Colonic mucosa (tissue), 4 donors: ENCODE results near the gene EEFSEC. TPM values are rescaled to one million over a fixed set of nuclear protein-coding genes. Genes with fewer than 3 reads are reported as not detected.

ENCODE experiments used
- DNase-seq: peaks from one replicate; pipeline ENCODE4 v3.0.0-alpha.2; 2020
- H3K27ac ChIP-seq: fragments of 200-600 bp; one replicate; pipeline ENCODE4 v1.8.0; 2021
- H3K27me3 ChIP-seq: fragments of 200-600 bp; one replicate; pipeline ENCODE4 v1.8.0; 2021
- H3K36me3 ChIP-seq: fragments of 200-600 bp; one replicate; pipeline ENCODE4 v1.8.0; 2021
- H3K4me1 ChIP-seq: fragments of 200-600 bp; one replicate; pipeline ENCODE4 v1.8.0; 2021; ENCODE audit warnings: mild to moderate bottlenecking
- H3K4me3 ChIP-seq: fragments of 200-600 bp; one replicate; pipeline ENCODE4 v1.8.0; 2021
- H3K9ac ChIP-seq, 2 donors: one replicate each; pipeline ENCODE4 v1.7.0; 2013; ENCODE audit warnings: control low read depth in 2 of 2, low read depth in 2 of 2, low read length in 2 of 2
- H3K9me3 ChIP-seq: fragments of 200-600 bp; one replicate; pipeline ENCODE4 v1.8.0; 2021
- intact Hi-C: fragments of 100-400 bp; cut with DNase I; formaldehyde crosslinking; loops from one replicate; pipeline ENCODE4 v1.14.1; 2022
- total RNA-seq, 2 donors: library from RNA; stranded (reverse); fragmentation: NEBNext Ultra II Directional in 1 of 2; extraction: Animal tissue kit (Norgen Biotek cat#: 25700) in 1 of 2; gene quantifications; one replicate each; pipeline ENCODE4 v1.2.1, GENCODE V29; 2021
- TF ChIP-seq, protein P1 (sequence below): fragments of 200-600 bp; IDR thresholded peaks from one replicate; pipeline ENCODE4 v1.8.0; 2022; ENCODE audit warnings: antibody characterized with exemption, mild to moderate bottlenecking
- donor health status: healthy.
- donor health status: DM: no; HTN: no; CAD: no.
- donor health status: DM: no; HTN: no; CAD: no.

EEFSEC gene
- total RNA-seq, 2 donors from 2014 or later: 8.6 to 16.6 TPM

DNA sequence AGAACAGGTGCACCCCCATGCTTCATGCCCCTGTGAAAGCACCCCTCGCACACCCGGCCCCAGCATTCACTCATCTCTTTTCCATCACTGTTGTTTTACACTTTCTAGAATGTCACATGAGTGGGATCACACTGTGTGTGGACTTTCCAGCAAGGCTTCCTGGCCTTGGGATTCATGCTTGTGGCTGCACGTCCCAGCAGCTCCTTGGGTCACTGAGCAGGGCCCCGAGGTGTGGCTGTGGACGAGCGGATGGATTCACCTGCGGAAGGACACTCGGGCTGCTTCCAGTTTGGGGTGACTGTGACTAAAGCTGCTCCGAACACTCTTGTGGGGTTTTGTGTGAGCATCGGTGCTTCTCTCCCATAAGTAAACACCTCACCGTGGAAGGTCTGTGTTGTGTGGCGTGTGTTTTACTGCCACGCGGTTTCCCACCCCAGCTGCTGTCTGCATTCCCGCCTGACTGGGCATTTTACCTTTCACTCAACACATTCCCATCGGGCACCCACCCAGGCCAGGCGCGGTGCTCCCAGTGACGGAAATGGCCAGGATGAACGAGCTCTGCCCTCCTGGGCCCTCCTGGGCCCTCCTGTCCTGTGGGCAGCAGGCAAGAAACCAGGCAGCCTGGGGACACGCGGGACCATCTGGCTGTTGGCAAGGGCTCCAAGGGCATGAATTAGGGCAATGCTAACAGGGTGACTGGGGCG lies 272.0 kb downstream of the EEFSEC start:
- Histone ChIP-seq H3K27me3 (no peaks in the 10 kb centered on the region), H3K9me3 (no peaks in the 10 kb centered on the region), H3K4me1 (peaks cover 3% of the 10 kb centered on the region), H3K4me3 (no peak overlapping the region), H3K9ac (no peak overlapping the region), H3K36me3 (no peaks in the 10 kb centered on the region), H3K27ac (no peak overlapping the region)
- TF ChIP-seq, protein P1, sequence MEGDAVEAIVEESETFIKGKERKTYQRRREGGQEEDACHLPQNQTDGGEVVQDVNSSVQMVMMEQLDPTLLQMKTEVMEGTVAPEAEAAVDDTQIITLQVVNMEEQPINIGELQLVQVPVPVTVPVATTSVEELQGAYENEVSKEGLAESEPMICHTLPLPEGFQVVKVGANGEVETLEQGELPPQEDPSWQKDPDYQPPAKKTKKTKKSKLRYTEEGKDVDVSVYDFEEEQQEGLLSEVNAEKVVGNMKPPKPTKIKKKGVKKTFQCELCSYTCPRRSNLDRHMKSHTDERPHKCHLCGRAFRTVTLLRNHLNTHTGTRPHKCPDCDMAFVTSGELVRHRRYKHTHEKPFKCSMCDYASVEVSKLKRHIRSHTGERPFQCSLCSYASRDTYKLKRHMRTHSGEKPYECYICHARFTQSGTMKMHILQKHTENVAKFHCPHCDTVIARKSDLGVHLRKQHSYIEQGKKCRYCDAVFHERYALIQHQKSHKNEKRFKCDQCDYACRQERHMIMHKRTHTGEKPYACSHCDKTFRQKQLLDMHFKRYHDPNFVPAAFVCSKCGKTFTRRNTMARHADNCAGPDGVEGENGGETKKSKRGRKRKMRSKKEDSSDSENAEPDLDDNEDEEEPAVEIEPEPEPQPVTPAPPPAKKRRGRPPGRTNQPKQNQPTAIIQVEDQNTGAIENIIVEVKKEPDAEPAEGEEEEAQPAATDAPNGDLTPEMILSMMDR: no peak
- DNase-seq: no peak
- intact Hi-C loops: loop anchor here (5.0 kb wide), 2 partner anchors 157 to 182 kb away; no protein-coding TSS in a partner anchor

DNA sequence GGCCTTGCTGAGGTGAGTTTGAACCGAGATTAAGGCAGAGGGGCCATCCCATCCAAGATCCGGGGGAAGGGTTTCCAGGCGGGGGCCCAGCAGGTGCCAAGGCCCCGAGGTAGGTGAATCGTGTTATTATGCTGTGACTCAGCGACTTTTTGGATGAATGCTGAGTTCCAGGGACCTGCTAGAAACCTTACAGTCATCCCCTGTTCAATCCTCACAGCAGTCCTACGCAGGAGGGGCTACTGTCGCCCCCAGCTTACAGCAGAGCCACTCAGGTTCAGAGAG lies 272.5 kb downstream of the EEFSEC start:
- intact Hi-C loops: loop anchor here (5.0 kb wide), 2 partner anchors 157 to 182 kb away; no protein-coding TSS in a partner anchor
- Histone ChIP-seq H3K9me3 (no peaks in the 10 kb centered on the region), H3K36me3 (no peaks in the 10 kb centered on the region), H3K9ac (no peak overlapping the region), H3K27me3 (no peaks in the 10 kb centered on the region), H3K4me3 (no peak overlapping the region), H3K27ac (no peak overlapping the region), H3K4me1 (peaks cover 3% of the 10 kb centered on the region)
- TF ChIP-seq, protein P1: no peak
- DNase-seq: no peak

DNA sequence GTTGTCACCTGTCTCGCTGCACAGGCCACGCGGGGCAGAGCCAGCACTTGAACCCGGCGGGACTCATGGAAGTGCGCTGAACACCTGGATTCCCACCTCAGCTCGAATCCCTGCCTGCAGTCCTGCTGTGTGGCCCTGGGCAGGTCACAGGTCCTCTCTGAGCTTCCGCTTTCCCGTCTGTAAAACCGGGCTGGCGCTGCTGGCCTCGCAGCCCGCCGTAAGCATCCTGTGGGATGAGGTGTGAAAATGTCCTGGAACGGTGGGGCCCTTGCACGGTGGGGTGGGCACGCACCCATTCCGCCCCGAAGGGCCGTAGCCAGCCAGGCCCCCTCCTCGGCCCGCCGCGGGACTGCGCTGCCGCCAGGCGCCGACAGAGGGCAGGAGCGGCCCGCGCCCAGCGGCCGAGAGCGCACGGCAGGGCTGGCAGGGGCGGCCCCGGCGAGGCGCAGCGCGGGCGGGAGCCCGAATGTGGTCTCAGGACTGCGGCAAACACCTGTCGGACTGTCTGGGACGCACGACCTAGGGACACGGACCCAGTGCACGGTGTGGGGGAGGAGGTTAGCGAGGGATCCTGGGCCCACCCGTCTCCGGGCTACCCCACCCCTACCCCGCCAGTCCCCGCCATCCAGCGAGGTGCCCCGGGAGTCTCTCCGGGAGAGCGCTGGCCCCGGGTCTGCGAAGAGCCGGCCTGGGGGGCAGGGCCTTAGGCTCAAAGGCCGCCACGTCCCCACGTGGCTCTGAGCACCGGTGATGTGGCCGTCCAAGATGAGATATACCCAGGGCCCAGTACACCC lies 273.0 kb downstream of the EEFSEC start:
- Histone ChIP-seq H3K9ac (peak overlapping the region in 1 of 2 donors; percentile 12), H3K4me1 (peaks cover 3% of the 10 kb centered on the region), H3K27ac (no peak overlapping the region), H3K4me3 (peak overlapping the region; percentile 12), H3K36me3 (no peaks in the 10 kb centered on the region), H3K9me3 (no peaks in the 10 kb centered on the region), H3K27me3 (no peaks in the 10 kb centered on the region)
- intact Hi-C loops: loop anchor here (5.0 kb wide), 2 partner anchors 156 to 181 kb away; no protein-coding TSS in a partner anchor
- peak; percentile 32 for DNase-seq
- TF ChIP-seq, protein P1: peak; percentile 70

DNA sequence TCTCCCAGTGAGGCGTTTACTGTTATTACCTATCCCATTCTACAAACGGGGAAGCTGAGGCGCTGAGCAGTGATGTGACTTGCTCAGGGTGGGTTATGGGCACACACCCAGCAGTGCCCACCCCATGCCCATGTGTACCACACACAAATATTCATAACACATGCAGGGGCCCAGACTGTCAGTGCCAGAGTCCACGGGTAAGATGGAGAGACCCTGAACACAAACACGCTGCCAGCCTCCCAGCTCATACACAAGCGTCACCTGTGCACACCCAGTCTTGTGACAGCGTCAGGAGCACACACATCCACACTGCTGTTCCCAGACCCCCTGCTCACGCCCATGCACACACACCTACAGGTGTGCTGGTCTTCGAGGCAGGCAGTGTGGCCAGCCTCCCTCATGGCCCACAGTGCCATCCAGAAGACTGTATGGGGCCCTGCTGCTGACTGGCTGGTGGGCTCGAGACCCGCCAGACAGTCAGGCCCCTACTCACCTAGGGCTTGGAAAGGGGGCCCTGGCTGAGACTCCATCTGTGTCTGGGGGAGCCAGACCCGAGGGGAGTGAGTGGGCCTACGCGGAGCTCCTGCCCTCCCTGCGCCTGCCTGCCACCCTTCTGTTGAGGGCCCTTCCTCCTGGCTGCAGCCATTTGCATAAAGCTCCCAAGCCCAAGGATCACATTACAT lies 274.0 kb downstream of the EEFSEC start:
- TF ChIP-seq, protein P1: no peak
- DNase-seq: no peak

More for the DNA sequence above, 274.0 kb downstream of the EEFSEC start:
- Histone ChIP-seq H3K9ac (no peak overlapping the region), H3K36me3 (no peaks in the 10 kb centered on the region), H3K27ac (no peak overlapping the region), H3K4me3 (no peak overlapping the region), H3K4me1 (peaks cover 3% of the 10 kb centered on the region), H3K9me3 (no peaks in the 10 kb centered on the region), H3K27me3 (peaks cover 8% of the 10 kb centered on the region)
- intact Hi-C loops: loop anchor here (5.0 kb wide), 2 partner anchors 155 to 180 kb away; no protein-coding TSS in a partner anchor
